GM21390 (cell line): ENCODE data around the gene MAGEF1.

Source experiments
- ATAC-seq: cut with Tn5 transposase; IDR thresholded peaks from one replicate; pipeline ENCODE4 v1.9.1; 2021; ENCODE audit not compliant: unreplicated experiment

MAGEF1 gene, protein sequence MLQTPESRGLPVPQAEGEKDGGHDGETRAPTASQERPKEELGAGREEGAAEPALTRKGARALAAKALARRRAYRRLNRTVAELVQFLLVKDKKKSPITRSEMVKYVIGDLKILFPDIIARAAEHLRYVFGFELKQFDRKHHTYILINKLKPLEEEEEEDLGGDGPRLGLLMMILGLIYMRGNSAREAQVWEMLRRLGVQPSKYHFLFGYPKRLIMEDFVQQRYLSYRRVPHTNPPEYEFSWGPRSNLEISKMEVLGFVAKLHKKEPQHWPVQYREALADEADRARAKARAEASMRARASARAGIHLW

DNA sequence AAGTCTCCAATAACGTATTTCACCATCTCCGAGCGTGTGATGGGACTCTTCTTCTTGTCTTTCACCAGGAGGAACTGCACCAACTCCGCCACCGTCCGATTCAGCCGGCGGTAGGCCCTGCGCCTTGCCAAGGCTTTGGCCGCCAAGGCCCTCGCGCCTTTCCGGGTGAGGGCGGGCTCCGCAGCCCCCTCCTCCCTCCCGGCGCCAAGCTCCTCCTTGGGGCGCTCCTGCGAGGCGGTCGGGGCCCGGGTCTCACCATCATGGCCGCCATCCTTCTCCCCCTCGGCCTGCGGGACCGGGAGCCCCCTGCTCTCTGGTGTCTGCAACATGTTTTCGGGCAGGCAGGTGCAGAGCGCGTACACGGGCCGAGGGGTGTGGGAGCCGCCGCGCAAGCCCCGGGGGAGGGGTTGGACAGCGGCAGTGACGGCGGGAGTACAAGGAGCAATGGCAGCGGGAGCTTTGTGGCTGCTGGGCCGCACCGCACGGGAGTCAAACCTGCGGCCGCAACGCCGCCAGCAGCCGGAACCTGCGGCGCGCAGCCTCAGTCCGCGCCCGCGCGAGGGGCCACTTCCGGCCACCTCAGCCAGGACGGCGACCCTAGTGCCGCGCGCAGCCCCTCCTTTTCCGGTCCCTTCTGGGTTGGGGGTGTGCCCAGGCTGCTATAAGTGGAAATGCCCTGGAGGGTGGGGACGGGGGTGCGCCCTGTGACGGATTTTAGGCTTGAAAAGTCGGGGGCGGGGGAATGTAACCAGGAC, at the start of gene MAGEF1:
Gene MAGEF1, minus strand, starts transcription at position 572 of the 755 bp plus-strand sequence. Its CDS starts 243 bp downstream, at position 329.
- ATAC-seq, result peak; percentile 82

DNA sequence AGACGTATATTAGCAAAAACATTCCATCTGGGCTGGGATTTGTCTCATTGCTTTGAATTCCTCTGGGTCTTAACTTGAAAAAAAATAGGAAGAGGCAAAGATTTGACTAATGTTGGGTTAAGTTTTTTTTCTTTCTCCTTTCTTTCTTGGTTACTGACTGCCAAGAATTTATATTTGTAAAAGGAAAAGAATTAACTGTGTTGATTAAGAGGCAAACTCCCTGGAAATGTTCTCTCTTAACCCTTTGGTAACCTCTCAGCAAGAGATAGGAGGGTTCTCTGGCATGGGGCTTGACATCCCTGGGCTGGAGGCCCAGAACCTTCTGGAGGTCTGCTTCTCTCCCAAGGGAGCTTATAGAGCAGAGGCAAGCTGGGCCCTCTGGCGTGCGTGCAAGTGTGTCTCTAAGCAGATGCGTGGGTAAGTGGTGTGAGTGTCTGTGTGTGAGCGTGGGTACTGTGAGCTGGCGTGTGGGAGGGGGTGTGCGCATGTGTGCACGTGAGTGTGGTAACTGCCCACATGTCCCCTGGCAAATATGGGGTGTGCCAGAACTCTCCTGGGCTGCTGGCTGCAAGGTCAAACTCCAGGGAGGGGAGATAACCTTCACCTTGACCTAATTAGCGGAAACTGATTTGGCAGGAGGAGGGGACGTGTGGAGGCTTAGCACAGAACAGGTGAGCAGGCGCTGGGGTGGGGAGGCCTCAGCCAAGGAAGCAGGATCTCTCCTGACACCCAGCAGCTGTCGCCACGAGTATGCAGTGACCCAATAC, 49.4 kb upstream of the MAGEF1 start:
- ATAC-seq, result no peak

- no peak for ATAC-seq
Measured at GRCh38 chr3:184760337-184761074, 48.6 kb upstream of the MAGEF1 start.

DNA sequence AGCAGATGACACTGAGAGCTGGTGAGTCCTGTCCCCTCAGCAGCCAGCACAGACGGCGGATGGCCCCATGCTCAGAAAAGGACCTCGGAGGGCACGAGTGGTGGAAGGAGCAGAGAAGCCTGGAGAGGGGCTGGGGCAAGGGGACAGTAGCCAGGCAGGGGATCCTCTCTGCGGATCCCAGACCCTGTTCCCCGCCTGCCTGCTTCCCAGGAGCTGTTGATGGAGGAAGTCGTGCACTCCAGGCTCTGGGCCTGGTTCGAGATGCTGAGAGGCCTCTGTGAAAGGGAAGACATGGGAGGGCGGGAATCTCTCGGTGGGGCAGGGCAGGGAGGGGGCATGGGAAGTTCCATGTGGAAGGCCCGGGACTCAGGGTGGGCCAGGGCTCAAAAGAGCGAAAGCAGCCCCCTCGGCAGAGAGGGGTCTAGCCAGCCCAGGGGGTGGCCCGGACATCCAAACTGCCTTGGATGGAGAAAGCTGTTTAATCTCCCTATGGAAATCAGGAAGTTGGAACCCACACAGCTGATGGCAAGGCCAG, 47.9 kb upstream of the MAGEF1 start:
- no peak for ATAC-seq

- ATAC-seq, result no peak
Measured at GRCh38 chr3:184758056-184758455, 46.2 kb upstream of the MAGEF1 start.

DNA sequence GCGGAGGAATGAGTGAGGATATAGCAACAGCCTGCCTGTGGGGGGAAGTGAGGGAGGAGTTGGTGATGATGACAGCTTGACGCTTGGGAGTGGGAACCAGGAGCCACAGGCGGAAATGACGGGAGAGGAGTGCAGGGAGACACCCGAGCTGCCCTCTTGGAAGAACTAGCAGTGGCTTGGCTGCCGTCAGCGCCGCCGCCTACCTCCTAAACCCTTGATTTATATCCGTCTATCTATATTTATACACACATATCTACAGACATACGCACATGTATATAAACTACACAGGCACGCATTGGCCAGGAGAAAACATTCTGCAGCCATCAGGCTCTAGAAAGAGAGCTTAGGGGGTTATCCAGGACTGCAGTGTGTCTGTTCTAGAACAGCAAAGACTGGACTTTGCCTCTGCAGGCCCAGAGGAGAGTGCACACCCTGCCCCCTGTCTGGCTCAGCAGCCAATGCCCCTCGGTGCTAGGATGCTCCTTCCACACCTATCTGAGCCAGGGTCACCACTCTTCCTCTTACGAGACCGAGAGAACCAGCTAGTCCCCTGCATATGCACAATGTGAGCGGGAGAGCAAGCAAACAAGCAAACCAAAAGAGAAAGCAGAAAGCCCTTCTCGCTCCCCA, 45.3 kb upstream of the MAGEF1 start:
- ATAC-seq, result no peak

DNA sequence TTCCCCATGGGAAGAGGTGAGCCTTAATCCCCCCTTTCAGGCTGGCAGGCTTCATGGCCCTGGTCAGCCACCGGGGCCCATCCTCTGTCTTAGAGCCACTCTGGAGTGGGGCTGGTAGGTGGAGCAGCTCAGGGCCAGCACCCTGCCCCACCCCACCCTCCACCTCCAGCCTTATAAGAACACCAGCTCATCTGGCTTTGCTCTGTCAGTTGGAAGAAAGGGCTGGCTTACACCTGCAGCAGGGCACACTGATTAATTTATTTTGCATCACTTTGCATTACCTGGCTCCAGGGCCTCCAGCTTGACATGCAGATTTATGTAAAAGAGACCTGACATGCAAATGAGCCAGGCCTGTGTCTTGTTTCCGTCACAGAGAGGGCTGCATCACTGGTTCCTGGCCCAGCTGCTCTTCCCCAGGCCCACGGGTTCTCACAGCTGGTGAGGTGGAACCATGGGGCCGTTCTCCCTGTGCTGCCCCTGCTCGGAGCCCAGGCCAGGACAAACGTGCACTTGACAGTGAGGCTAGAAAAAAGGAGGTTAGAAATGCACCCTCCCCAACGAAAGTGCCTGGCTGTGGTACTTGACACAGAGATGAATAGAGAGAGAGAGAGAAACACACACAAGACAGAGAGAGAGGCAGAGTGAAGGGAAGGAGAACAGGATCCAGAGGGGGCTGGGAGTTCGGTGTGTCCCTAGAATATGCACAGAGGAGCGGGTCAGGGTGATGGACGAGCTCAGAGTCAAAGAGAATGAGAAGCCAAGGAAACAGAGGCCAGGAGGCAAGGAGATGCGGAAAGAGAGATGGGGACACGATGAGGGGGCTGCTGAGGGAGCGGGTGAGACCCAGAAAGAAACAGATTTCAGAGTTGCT, 44.5 kb upstream of the MAGEF1 start:
- ATAC-seq, result no peak

GRCh38 chr3:184755315-184755731, 43.5 kb upstream of the MAGEF1 start:
- ATAC-seq, result no peak

DNA sequence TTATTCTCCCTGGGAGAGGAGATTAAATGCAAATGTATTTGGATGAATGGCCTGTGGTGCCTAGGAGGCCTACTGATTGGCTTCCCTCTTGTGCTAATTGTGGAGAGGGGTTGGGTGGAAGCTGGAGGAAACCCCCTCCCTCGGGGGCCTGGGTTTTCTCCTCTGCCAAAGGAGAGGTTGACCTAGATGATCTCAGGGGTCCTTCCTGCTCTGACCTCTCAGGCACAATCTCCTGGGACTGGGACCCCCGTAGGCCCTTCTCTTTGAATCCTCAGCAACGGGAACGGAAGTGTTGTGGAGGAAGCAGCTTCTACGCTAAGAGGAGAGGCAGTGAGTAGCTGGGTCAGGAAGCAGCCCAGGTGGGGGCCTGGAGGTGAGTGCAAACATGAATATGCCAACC, 40.5 kb upstream of the MAGEF1 start:
- ATAC-seq, result no peak

- ATAC-seq, result no peak
Measured at GRCh38 chr3:184751204-184752040, 39.6 kb upstream of the MAGEF1 start.

DNA sequence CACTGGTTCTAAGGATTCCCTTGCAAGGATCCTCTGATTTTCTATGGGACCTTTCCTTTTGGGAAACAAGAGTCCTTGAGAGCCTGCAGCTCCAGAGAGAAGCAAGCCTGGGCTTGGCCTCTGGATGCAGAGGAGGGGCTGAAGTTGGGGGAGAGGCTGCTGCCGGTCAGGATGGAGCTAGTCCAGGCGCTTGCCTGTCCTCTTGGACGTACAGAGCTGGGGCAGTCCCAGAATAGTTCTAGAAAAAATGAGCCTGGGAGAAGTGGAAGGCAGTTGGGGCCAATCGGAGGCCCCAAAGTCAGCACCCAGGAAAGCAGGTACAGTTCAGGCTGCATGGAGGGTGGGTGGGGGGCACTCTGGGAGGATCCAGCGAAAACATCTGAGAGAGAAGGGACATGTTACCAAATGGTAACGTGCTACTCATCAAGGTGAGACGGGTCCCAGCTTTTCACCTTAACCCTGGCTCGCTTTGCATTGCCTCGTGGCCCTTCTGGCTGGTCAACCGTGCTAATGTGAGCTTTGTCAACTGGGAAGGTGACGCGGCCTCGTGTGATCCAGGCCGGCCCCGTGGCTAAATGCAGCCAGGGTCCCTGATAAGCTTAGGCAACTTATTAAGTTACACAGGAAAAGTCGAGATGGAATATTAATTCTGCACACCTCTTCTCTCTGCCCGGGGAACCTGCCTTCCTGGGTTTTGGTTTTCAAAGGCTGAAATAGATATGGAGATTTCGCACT, 38.7 kb upstream of the MAGEF1 start:
- no peak for ATAC-seq

- no peak for ATAC-seq
Measured at GRCh38 chr3:184749168-184749744, 37.4 kb upstream of the MAGEF1 start.

DNA sequence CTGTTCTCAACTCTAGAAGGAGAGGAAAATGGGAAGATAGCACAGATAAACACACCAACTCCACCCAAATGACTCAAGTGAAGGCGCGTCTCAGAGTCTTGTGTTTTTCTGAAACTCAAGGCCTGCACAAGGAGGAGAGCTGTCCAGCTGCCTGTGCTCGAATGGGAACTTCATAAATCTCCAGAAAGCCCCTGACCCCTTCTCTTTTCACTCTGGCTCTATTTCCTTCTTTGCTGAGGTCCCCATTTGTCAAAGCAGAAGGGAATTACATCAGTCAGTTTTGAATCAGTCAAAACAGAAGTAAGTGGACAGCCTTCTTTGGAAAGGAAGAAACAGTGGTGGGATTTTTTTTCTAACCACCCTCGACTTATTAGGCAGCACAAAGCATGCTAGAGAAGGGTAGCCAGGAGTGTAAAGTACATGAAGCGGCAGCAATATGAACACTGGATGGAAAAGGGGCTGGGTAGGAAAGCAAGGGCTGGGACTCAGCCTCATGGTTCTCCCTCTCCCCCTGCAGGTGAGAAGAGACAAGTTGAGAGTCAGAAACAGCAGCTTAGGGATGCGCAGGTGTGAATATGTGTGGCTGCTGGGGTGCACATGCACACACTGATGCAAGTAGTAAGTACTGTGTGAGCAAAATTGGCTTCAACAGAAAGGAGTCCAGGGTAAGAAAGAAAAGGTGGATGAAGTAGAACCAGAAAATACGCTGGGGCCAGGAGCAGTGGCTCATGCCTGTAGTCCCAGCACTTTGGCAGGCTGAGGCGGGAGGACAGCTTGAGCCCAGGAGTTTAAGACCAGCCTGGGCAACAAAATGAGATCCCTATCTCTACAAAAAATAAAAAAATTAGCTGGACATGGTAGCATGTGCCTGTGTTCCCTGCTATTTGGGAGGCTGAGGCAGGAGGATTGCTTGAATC, 36.6 kb upstream of the MAGEF1 start:
- ATAC-seq, result peak; percentile 53

- no peak for ATAC-seq
Measured at GRCh38 chr3:184746131-184747120, 34.6 kb upstream of the MAGEF1 start.

DNA sequence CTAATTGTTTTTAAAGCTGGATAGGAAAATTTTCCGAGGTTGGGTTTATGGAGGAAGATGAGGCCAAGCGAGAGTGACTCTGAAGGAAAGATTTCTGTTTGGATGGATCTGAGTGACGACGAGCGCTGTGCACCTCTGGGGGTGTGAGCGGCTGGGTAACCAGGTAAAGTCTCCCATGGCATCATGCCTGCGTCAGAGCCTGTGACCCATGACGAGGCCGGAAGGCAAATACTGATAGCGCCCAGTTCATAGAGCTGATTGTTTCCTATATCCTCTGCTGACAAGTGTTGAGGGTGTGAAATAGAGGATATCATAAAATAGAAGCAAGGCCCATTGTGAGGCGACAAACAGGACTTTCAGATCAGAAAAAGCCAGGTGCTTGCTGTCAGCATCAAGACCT, 33.7 kb upstream of the MAGEF1 start:
- ATAC-seq, result no peak
